Measurements from ENCODE around the gene UFD1.

GRCh38 chr22:19402642-19403191, 76.3 kb downstream of the UFD1 start:
- no peak for TF ChIP-seq ZNF274 (IDR thresholded peaks at IDR 0.05; ENCODE audit: low read depth, low read length)
- no peak for TF ChIP-seq YY1 (IDR thresholded peaks at IDR 0.05; ENCODE audit: insufficient read depth, insufficient read length)
